ENCODE results near the gene ATP7A.

- TF ChIP-seq ELK1 (IDR thresholded peaks at IDR 0.05; ENCODE audit: low read depth, low read length) (no peak), POLR2A (IDR thresholded peaks at IDR 0.05; ENCODE audit: low read length) (no peak), MAX (IDR thresholded peaks at IDR 0.05) (no peak), CTCF (IDR thresholded peaks at IDR 0.05) (no peak), E2F6 (IDR thresholded peaks at IDR 0.05; ENCODE audit: borderline replicate concordance, low read depth) (no peak)
Observed at GRCh38 chrX:77961063-77961462, 50.6 kb downstream of the ATP7A start.
